SK-N-SH (cell line): ENCODE data around the gene OR6X1. TPM values are rescaled to one million over a fixed set of nuclear protein-coding genes. Genes with fewer than 3 reads are reported as not detected.

ENCODE experiments used
- CTCF ChIA-PET: fragments of 300-600, 350-600 bp; formaldehyde crosslinking; extraction: SDS; loops from one replicate; lab custom pipeline; 2021; lab: Yijun Ruan, JAX
- POLR2A ChIA-PET: fragments of 350-600 bp; sonication (Branson Sonifier 250); formaldehyde crosslinking; extraction: SDS; loops from one replicate; lab custom pipeline; 2020; ENCODE audit warnings: antibody characterized with exemption, inconsistent platforms; lab: Yijun Ruan, JAX
- DNase-seq: peaks from one replicate; pipeline ENCODE4 v3.0.0; 2012
- H2AFZ ChIP-seq: fragments of 200-600 bp; sonication (generic); 2 replicates; pipeline ENCODE4 v1.8.1; 2016; ENCODE audit warnings: antibody characterized with exemption, mild to moderate bottlenecking, low read depth
- H3F3A ChIP-seq: fragments of 200-600 bp; sonication (generic); replicated peaks from 2 replicates; pipeline ENCODE3; 2016; ENCODE audit warnings: antibody characterized with exemption, mild to moderate bottlenecking; ENCODE audit not compliant: insufficient read depth
- H3K27ac ChIP-seq, 2 experiments: fragments of 200-500 bp in 1 of 2; fragments of 200-600 bp in 1 of 2; sonication (Bioruptor generic) in 1 of 2; sonication (generic), shearing (Covaris generic) in 1 of 2; 2 replicates each; pipeline versions ENCODE4 v1.5.1 to v1.6.1; 2014 to 2016; ENCODE audit warnings: low read depth in 2 of 2, inconsistent platforms in 1 of 2, low read length in 1 of 2, mild to moderate bottlenecking in 1 of 2, mixed read lengths in 1 of 2
- H3K27me3 ChIP-seq: fragments of 200-600 bp; sonication (generic), shearing (Covaris generic); 2 replicates; pipeline ENCODE4 v1.6.1; 2016; ENCODE audit warnings: mixed run types; ENCODE audit not compliant: insufficient read depth
- H3K36me3 ChIP-seq, 2 experiments: fragments of 200-500 bp in 1 of 2; fragments of 200-600 bp in 1 of 2; sonication (Bioruptor generic) in 1 of 2; sonication (generic) in 1 of 2; replicated peaks in 1 of 2; 2 replicates each; pipeline versions ENCODE3 to v1.5.1; 2014 to 2016; ENCODE audit warnings: low read length in 1 of 2, mild to moderate bottlenecking in 1 of 2; ENCODE audit not compliant: insufficient read depth in 2 of 2, control insufficient read depth in 1 of 2
- H3K4me1 ChIP-seq, 2 experiments: fragments of 200-500 bp in 1 of 2; fragments of 200-600 bp in 1 of 2; sonication (Bioruptor generic) in 1 of 2; sonication (generic), shearing (Covaris generic) in 1 of 2; 2 replicates each; pipeline versions ENCODE4 v1.5.1 to v1.6.1; 2014 to 2016; ENCODE audit warnings: low read depth in 1 of 2, low read length in 1 of 2, mixed run types in 1 of 2; ENCODE audit not compliant: insufficient read depth in 2 of 2, control insufficient read depth in 1 of 2
- H3K4me2 ChIP-seq: fragments of 200-600 bp; sonication (generic), shearing (Covaris generic); 2 replicates; pipeline ENCODE4 v1.6.1; 2017; ENCODE audit warnings: mixed run types
- H3K4me3 ChIP-seq, 2 experiments: fragments of 200-500 bp in 1 of 2; fragments of 200-600 bp in 1 of 2; sonication (Bioruptor generic) in 1 of 2; sonication (generic), shearing (Covaris generic) in 1 of 2; 2 replicates each; pipeline versions ENCODE4 v1.5.1 to v1.8.1; 2014 to 2016; ENCODE audit warnings: low read depth in 2 of 2, inconsistent platforms in 1 of 2, low read length in 1 of 2, mild to moderate bottlenecking in 1 of 2, mixed read lengths in 1 of 2, moderate library complexity in 1 of 2
- H3K79me2 ChIP-seq: fragments of 200-600 bp; sonication (generic); 2 replicates; pipeline ENCODE4 v1.8.1; 2017; ENCODE audit warnings: mild to moderate bottlenecking; ENCODE audit not compliant: insufficient read depth
- H3K9ac ChIP-seq: fragments of 200-600 bp; sonication (generic); 2 replicates; pipeline ENCODE4 v1.6.1; 2017; ENCODE audit warnings: mixed run types
- H3K9me2 ChIP-seq: fragments of 200-600 bp; sonication (generic); 2 replicates; pipeline ENCODE4 v1.6.1; 2017; ENCODE audit warnings: mixed run types
- H3K9me3 ChIP-seq: fragments of 200-600 bp; sonication (generic); 2 replicates; pipeline ENCODE4 v1.6.1; 2017; ENCODE audit warnings: mixed run types, mild to moderate bottlenecking, moderate library complexity
- H4K20me1 ChIP-seq: fragments of 200-600 bp; sonication (generic); 2 replicates; pipeline ENCODE4 v1.6.1; 2017; ENCODE audit warnings: mild to moderate bottlenecking, mixed run types; ENCODE audit not compliant: insufficient read depth
- CTCF ChIP-seq: fragments of 200-600 bp; sonication (generic); IDR thresholded peaks from 2 replicates; pipeline ENCODE4 v1.6.1; 2017; ENCODE audit warnings: antibody characterized with exemption, mild to moderate bottlenecking, moderate library complexity
- ELF1 ChIP-seq: IDR thresholded peaks from 2 replicates; pipeline ENCODE4 v1.4.0; 2012
- FOXJ3 ChIP-seq: sonication (generic); formaldehyde crosslinking; IDR thresholded peaks from 2 replicates; pipeline ENCODE4 v1.5.1; 2020; ENCODE audit warnings: mild to moderate bottlenecking, missing genetic modification reagents
- FOXM1 ChIP-seq: IDR thresholded peaks from 2 replicates; pipeline ENCODE4 v1.4.0; 2012; ENCODE audit warnings: low read depth, mild to moderate bottlenecking
- GABPA ChIP-seq: IDR thresholded peaks from 2 replicates; pipeline ENCODE4 v1.4.0; 2012; ENCODE audit warnings: low read depth, mild to moderate bottlenecking
- IRF3 ChIP-seq: fragments of 150-350 bp; IDR thresholded peaks from 2 replicates; pipeline ENCODE4 v1.6.1; 2016; ENCODE audit warnings: mild to moderate bottlenecking, low read depth, low read length
- MEF2A ChIP-seq: IDR thresholded peaks from 2 replicates; pipeline ENCODE4 v1.4.0; 2012; ENCODE audit warnings: low read depth, borderline replicate concordance
- MXI1 ChIP-seq: IDR thresholded peaks from 2 replicates; pipeline ENCODE4 v1.6.1; 2012; ENCODE audit warnings: mild to moderate bottlenecking, low read depth, low read length, improper control_type of control experiment
- NFIC ChIP-seq: IDR thresholded peaks from 2 replicates; pipeline ENCODE4 v1.4.0; 2012; ENCODE audit warnings: borderline replicate concordance
- NRF1 ChIP-seq: IDR thresholded peaks from 2 replicates; pipeline ENCODE4 v1.6.1; 2012; ENCODE audit warnings: low read depth, mild to moderate bottlenecking, low read length
- PBX3 ChIP-seq: IDR thresholded peaks from 2 replicates; pipeline ENCODE4; 2012
- POLR2AphosphoS5 ChIP-seq: IDR thresholded peaks from 2 replicates; pipeline ENCODE4 v1.6.1; 2012; ENCODE audit warnings: low read depth, low read length
- RCOR1 ChIP-seq: fragments of 150-350 bp; IDR thresholded peaks from 2 replicates; pipeline ENCODE4 v1.6.1; 2017; ENCODE audit warnings: antibody characterized with exemption, low read length
- SIN3A ChIP-seq: IDR thresholded peaks from 2 replicates; pipeline ENCODE4 v1.6.1; 2012; ENCODE audit warnings: low read depth, mild to moderate bottlenecking, low read length, moderate library complexity, borderline replicate concordance
- SMC3 ChIP-seq: IDR thresholded peaks from 2 replicates; pipeline ENCODE4 v1.6.1; 2012; ENCODE audit warnings: low read depth, low read length, improper control_type of control experiment
- USF1 ChIP-seq: IDR thresholded peaks from 2 replicates; pipeline ENCODE4 v1.4.0; 2012; ENCODE audit warnings: low read depth, borderline replicate concordance
- WGBS: methylation state at CpG from one replicate; pipeline ENCODE4 v1.1.6; 2017; ENCODE audit warnings: low lambda C conversion rate; 5-methylcytosine and 5-hydroxymethylcytosine counted together
- polyA plus RNA-seq, 3 experiments: library from polyadenylated mRNA; depleted of rRNA; stranded (reverse); fragments of >200 nt; gene quantifications; 2 replicates each; pipeline ENCODE4 v1.2.3, GENCODE V29; 2012

The OR6X1 gene
- polyA plus RNA-seq, 1 of the 3 experiments (the other 2 are of a cell fraction) = not detected

GRCh38 chr11:123760894-123761293 lies 6.6 kb upstream of the OR6X1 start:
- no peaks in the 10 kb centered on the region for H3K79me2 ChIP-seq
- no peak for DNase-seq
- CTCF ChIA-PET = interaction anchor here (0.6 kb wide), 1 partner anchor 19 kb away, joined by 3 read pairs; the partner anchor contains the start of gene ZNF202
- H3K4me2 ChIP-seq = no peak overlapping the region
- H3K9me3 ChIP-seq = no peaks in the 10 kb centered on the region
- no peaks in the 10 kb centered on the region for H3K9me2 ChIP-seq
- no peaks in the 10 kb centered on the region for H4K20me1 ChIP-seq
- H3K27me3 ChIP-seq = peaks cover 15% of the 10 kb centered on the region; the same call in 1 of the 2 replicates
- H3K9ac ChIP-seq = no peak overlapping the region
- no peak for TF ChIP-seq RCOR1
- no peak for TF ChIP-seq SIN3A
- no peak for TF ChIP-seq IRF3
- TF ChIP-seq CTCF = no peak
- TF ChIP-seq POLR2AphosphoS5 = no peak
- TF ChIP-seq GABPA = no peak
- no peak for TF ChIP-seq FOXJ3
- TF ChIP-seq MEF2A = no peak
- TF ChIP-seq, all 33 proteins: peak for 0
- Histone ChIP-seq H3K4me1 (no peaks in the 10 kb centered on the region), H3K27ac (no peak overlapping the region), H2AFZ (no peak overlapping the region), H3K36me3 (no peaks in the 10 kb centered on the region), H3F3A (no peaks in the 10 kb centered on the region), H3K4me3 (no peak overlapping the region)
- 4% methylated on average over 1 of the region's 1 CpG for WGBS
- POLR2A ChIA-PET = no interaction called here

GRCh38 chr11:123757976-123758375 lies 3.7 kb upstream of the OR6X1 start:
- WGBS = under 1% methylated on average over 3 of the region's 3 CpGs
- no peak for DNase-seq
- H2AFZ ChIP-seq = no peak overlapping the region
- H3K36me3 ChIP-seq = no peaks in the 10 kb centered on the region
- H3K9me2 ChIP-seq = no peaks in the 10 kb centered on the region
- H3K27ac ChIP-seq = no peak overlapping the region
- POLR2A ChIA-PET = no interaction called here
- H3K9ac ChIP-seq = no peak overlapping the region
- H3K4me2 ChIP-seq = no peak overlapping the region
- TF ChIP-seq PBX3 = no peak
- no peak for TF ChIP-seq MEF2A
- no peak for TF ChIP-seq FOXM1
- no peak for TF ChIP-seq SMC3
- no peak for TF ChIP-seq POLR2AphosphoS5
- TF ChIP-seq NFIC = no peak
- TF ChIP-seq USF1 = no peak
- TF ChIP-seq IRF3 = no peak
- no peak for TF ChIP-seq ELF1
- no peak for TF ChIP-seq CTCF
- no peak for TF ChIP-seq MXI1
- no peak for TF ChIP-seq NRF1
- H3K4me3 ChIP-seq = no peak overlapping the region
- H3K79me2 ChIP-seq = no peaks in the 10 kb centered on the region
- H3K27me3 ChIP-seq = peaks cover 15% of the 10 kb centered on the region; the same call in 1 of the 2 replicates
- CTCF ChIA-PET = no interaction called here
- H3K4me1 ChIP-seq = no peaks in the 10 kb centered on the region
- no peaks in the 10 kb centered on the region for H4K20me1 ChIP-seq
- H3K9me3 ChIP-seq = no peaks in the 10 kb centered on the region
- H3F3A ChIP-seq = no peaks in the 10 kb centered on the region
